ENCODE results near the gene DCTN3. TPM values are rescaled to one million over a fixed set of nuclear protein-coding genes. Genes with fewer than 3 reads are reported as not detected.
A peak's percentile ranks its signal among the peaks of the same experiment; 100 is the strongest.

DCTN3 gene
- total and polyA plus RNA-seq, 9 of the 15 experiments (the other 6 are each of a cell fraction or from before 2014, with no cell fraction given), result 11.0 to 51.0 (median 41.9) TPM

DNA sequence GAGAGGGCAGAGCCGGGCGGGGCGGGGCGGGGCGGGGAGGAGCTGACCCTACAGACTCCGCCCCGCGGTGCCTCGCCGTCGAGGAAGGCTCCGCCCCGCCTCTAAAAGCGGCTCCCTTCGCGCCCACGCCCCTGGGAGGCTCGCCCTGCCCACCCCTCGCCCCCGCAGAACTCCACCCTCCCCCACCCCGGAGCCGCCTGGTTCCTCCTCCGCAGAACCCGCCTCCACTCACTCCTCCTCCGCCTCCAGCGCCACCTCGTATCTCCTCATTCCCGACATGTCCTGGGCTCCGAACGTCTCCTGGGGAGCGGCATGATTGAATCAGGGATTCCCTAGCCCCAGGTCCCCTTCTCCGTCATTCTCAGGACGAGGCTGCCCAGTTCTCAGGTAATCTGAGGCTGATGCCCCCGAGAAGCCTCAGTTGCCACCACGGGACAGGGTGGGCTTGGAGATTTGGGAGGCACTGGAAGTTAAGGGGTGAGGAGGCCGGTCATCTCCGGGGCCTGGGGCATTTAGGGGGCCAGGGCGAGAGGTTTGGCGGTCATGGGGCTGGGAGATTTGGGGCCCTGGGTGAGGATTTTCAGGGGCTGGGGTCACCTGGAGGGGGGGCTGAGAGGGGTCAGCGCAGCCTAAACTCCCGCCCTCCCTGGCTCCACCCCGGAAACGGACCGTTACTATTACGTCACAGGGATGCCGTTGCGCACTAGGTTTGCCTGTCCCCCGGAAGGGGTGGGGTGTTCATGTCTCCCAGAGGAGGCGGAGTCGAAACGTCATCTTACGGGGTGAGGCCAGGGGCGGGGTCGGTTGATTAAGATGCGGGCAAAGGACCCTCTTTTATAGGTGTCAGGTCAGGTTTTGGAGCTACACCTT, 45.3 kb upstream of the DCTN3 start (continued):
- TF ChIP-seq NCOA1 (IDR thresholded peaks at IDR 0.05; ENCODE audit: low read depth) (peak; percentile 85; the same call in 1 of the 2 replicates), FOXJ3 (CRISPR knock-in tag; IDR thresholded peaks at IDR 0.05) (no peak), NFIC (IDR thresholded peaks at IDR 0.05) (peak; percentile 39; the same call in 1 of the 2 replicates), SMARCA5 (IDR thresholded peaks at IDR 0.05) (peak; percentile 68), GATAD2B (IDR thresholded peaks at IDR 0.05; ENCODE audit: borderline replicate concordance) (0 out of 2 replicates have a peak, but pooled peaks have one; percentile 39), ZNF780A (CRISPR knock-in tag; IDR thresholded peaks at IDR 0.05) (no peak), PCBP2 (IDR thresholded peaks at IDR 0.05; ENCODE audit: low read depth, low read length, poor library complexity, severe bottlenecking) (no peak), ZNF583 (CRISPR knock-in tag; IDR thresholded peaks at IDR 0.05) (no peak), TBL1XR1 (IDR thresholded peaks at IDR 0.05; ENCODE audit: low read length in 2 of 2) (peak in 1 of 2 experiments; percentile 68; a peak in 2 of 4 replicates)
- TF ChIP-seq, protein P1, sequence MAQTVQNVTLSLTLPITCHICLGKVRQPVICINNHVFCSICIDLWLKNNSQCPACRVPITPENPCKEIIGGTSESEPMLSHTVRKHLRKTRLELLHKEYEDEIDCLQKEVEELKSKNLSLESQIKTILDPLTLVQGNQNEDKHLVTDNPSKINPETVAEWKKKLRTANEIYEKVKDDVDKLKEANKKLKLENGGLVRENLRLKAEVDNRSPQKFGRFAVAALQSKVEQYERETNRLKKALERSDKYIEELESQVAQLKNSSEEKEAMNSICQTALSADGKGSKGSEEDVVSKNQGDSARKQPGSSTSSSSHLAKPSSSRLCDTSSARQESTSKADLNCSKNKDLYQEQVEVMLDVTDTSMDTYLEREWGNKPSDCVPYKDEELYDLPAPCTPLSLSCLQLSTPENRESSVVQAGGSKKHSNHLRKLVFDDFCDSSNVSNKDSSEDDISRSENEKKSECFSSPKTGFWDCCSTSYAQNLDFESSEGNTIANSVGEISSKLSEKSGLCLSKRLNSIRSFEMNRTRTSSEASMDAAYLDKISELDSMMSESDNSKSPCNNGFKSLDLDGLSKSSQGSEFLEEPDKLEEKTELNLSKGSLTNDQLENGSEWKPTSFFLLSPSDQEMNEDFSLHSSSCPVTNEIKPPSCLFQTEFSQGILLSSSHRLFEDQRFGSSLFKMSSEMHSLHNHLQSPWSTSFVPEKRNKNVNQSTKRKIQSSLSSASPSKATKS (CRISPR knock-in tag; IDR thresholded peaks at IDR 0.05), result no peak
- TF ChIP-seq, protein P2, sequence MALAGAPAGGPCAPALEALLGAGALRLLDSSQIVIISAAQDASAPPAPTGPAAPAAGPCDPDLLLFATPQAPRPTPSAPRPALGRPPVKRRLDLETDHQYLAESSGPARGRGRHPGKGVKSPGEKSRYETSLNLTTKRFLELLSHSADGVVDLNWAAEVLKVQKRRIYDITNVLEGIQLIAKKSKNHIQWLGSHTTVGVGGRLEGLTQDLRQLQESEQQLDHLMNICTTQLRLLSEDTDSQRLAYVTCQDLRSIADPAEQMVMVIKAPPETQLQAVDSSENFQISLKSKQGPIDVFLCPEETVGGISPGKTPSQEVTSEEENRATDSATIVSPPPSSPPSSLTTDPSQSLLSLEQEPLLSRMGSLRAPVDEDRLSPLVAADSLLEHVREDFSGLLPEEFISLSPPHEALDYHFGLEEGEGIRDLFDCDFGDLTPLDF (CRISPR knock-in tag; IDR thresholded peaks at IDR 0.05), result no peak
- TF ChIP-seq, protein P3, sequence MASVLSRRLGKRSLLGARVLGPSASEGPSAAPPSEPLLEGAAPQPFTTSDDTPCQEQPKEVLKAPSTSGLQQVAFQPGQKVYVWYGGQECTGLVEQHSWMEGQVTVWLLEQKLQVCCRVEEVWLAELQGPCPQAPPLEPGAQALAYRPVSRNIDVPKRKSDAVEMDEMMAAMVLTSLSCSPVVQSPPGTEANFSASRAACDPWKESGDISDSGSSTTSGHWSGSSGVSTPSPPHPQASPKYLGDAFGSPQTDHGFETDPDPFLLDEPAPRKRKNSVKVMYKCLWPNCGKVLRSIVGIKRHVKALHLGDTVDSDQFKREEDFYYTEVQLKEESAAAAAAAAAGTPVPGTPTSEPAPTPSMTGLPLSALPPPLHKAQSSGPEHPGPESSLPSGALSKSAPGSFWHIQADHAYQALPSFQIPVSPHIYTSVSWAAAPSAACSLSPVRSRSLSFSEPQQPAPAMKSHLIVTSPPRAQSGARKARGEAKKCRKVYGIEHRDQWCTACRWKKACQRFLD (CRISPR knock-in tag; IDR thresholded peaks at IDR 0.05), result no peak
- TF ChIP-seq, protein P4, sequence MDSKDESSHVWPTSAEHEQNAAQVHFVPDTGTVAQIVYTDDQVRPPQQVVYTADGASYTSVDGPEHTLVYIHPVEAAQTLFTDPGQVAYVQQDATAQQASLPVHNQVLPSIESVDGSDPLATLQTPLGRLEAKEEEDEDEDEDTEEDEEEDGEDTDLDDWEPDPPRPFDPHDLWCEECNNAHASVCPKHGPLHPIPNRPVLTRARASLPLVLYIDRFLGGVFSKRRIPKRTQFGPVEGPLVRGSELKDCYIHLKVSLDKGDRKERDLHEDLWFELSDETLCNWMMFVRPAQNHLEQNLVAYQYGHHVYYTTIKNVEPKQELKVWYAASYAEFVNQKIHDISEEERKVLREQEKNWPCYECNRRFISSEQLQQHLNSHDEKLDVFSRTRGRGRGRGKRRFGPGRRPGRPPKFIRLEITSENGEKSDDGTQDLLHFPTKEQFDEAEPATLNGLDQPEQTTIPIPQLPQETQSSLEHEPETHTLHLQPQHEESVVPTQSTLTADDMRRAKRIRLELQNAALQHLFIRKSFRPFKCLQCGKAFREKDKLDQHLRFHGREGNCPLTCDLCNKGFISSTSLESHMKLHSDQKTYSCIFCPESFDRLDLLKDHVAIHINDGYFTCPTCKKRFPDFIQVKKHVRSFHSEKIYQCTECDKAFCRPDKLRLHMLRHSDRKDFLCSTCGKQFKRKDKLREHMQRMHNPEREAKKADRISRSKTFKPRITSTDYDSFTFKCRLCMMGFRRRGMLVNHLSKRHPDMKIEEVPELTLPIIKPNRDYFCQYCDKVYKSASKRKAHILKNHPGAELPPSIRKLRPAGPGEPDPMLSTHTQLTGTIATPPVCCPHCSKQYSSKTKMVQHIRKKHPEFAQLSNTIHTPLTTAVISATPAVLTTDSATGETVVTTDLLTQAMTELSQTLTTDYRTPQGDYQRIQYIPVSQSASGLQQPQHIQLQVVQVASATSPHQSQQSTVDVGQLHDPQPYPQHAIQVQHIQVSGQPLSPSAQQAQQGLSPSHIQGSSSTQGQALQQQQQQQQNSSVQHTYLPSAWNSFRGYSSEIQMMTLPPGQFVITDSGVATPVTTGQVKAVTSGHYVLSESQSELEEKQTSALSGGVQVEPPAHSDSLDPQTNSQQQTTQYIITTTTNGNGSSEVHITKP (IDR thresholded peaks at IDR 0.05; ENCODE audit: partially characterized antibody), result no peak
- TF ChIP-seq, protein P5, sequence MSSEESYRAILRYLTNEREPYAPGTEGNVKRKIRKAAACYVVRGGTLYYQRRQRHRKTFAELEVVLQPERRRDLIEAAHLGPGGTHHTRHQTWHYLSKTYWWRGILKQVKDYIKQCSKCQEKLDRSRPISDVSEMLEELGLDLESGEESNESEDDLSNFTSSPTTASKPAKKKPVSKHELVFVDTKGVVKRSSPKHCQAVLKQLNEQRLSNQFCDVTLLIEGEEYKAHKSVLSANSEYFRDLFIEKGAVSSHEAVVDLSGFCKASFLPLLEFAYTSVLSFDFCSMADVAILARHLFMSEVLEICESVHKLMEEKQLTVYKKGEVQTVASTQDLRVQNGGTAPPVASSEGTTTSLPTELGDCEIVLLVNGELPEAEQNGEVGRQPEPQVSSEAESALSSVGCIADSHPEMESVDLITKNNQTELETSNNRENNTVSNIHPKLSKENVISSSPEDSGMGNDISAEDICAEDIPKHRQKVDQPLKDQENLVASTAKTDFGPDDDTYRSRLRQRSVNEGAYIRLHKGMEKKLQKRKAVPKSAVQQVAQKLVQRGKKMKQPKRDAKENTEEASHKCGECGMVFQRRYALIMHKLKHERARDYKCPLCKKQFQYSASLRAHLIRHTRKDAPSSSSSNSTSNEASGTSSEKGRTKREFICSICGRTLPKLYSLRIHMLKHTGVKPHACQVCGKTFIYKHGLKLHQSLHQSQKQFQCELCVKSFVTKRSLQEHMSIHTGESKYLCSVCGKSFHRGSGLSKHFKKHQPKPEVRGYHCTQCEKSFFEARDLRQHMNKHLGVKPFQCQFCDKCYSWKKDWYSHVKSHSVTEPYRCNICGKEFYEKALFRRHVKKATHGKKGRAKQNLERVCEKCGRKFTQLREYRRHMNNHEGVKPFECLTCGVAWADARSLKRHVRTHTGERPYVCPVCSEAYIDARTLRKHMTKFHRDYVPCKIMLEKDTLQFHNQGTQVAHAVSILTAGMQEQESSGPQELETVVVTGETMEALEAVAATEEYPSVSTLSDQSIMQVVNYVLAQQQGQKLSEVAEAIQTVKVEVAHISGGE (CRISPR knock-in tag; IDR thresholded peaks at IDR 0.05), result peak in 1 of 3 experiments; percentile 90; a peak in 3 of 6 replicates

All from K562 (cell line).